Choroid plexus epithelial cell (primary cell): ENCODE results near the gene RAP1GAP.
"Not testable (repeated sequence)": the region's sequence is repeated elsewhere in the genome, so short reads cannot be mapped to it uniquely, and the experiment has no call there.

Experiments used
- DNase-seq: peaks from one replicate; pipeline ENCODE4 v3.0.0-alpha.2; 2010; ENCODE audit warnings: low read depth
- H3K4me3 ChIP-seq: 2 replicates; pipeline ENCODE4 v1.5.1; 2011; ENCODE audit warnings: low read depth, mild to moderate bottlenecking, control low read depth, low read length, moderate library complexity
- TF ChIP-seq, protein P1 (sequence below): conservative IDR thresholded peaks from 2 replicates; pipeline ENCODE4 v1.5.1; 2011; ENCODE audit warnings: low read depth, mild to moderate bottlenecking, control low read depth, inconsistent platforms, low read length, moderate library complexity

RAP1GAP gene

DNA sequence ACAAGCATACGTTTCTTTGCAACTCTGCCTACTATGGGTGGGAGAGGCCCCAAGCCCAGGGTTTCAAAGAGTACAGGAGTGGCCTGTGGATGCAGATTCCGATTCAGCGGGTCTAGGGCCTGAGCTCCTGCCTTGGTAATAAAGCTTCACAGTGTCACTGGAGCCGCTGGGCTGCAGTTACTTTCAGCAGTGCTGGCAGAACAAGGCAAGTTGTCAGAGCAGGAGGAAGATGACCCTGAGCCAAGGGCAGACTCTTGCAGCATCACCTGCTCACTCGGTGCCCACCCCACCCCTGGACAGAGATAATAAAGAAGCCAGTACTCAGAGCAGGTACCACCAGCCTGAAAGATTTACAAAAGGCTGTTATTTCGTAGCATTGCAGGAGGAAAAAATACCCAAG is 8.0 kb upstream of the RAP1GAP start:
- H3K4me3 ChIP-seq, result no peak overlapping the region
- TF ChIP-seq, protein P1, sequence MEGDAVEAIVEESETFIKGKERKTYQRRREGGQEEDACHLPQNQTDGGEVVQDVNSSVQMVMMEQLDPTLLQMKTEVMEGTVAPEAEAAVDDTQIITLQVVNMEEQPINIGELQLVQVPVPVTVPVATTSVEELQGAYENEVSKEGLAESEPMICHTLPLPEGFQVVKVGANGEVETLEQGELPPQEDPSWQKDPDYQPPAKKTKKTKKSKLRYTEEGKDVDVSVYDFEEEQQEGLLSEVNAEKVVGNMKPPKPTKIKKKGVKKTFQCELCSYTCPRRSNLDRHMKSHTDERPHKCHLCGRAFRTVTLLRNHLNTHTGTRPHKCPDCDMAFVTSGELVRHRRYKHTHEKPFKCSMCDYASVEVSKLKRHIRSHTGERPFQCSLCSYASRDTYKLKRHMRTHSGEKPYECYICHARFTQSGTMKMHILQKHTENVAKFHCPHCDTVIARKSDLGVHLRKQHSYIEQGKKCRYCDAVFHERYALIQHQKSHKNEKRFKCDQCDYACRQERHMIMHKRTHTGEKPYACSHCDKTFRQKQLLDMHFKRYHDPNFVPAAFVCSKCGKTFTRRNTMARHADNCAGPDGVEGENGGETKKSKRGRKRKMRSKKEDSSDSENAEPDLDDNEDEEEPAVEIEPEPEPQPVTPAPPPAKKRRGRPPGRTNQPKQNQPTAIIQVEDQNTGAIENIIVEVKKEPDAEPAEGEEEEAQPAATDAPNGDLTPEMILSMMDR, result no peak
- no peak for DNase-seq

DNA sequence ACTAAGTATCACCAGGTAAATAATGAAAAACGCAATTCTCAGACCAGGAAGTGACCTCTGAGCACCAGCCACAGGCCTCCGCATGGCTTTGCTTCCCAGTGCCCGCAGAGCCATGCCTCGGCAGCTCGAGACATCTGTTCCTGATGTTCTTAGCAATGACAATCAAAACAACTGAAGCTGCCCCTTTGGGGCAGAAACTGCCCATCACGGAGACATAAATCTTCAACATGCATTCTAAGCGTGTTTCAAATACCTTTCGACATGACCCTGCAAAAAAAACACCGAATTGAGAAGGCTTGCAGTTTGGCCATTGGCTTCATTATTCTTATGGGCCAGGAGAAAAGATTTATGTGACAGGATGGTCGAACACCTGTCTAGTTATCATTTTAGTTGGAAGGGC is 5.8 kb upstream of the RAP1GAP start:
- DNase-seq, result no peak
- no peak overlapping the region for H3K4me3 ChIP-seq
- TF ChIP-seq, protein P1, result no peak

DNA sequence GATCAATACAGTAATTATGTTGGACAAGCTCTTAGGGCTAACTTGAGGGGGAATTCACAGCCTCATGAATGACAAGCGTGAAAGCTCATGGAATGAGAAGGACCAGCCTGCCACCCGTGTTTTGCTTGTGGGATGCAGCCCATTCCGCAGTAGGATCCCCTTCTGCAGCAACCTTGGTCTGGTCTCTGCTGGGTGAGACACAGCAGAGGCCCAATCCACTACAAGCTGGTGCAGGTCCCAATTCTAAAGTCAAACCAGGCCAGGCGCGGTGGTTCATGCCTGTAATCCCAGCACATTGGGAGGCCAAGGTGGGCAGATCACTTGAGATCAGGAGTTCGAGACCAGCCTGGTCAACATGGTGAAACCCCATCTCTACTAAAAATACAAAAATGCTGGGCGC is 4.7 kb upstream of the RAP1GAP start:
- not testable (repeated sequence) for H3K4me3 ChIP-seq, DNase-seq

DNA sequence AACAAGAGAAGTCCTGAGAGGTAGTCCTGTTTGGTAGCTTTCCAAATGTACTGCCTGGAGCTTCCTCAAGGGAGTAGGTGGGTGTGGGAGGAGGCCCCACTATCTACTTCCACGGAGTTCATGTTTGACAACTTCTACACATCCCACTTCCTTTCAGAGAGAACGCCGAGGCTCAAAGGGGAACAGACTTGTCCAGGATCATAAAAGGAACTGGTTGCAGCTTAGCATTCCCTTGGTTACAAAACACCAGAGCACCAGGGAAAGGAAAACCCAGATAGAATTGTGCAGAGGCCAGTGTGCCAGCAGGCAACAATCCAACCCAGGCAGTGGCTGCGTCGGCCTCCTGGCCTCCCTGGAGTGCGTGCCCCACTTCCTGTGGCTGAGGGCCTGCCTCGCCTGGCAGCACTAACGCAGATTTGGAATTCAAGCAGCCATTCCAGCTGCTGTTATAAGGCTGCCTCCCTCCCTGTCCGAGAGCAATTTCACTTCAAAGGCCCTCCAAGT is 4.2 kb upstream of the RAP1GAP start:
- TF ChIP-seq, protein P1, result no peak
- peak; percentile 53 for DNase-seq
- no peak overlapping the region for H3K4me3 ChIP-seq

DNA sequence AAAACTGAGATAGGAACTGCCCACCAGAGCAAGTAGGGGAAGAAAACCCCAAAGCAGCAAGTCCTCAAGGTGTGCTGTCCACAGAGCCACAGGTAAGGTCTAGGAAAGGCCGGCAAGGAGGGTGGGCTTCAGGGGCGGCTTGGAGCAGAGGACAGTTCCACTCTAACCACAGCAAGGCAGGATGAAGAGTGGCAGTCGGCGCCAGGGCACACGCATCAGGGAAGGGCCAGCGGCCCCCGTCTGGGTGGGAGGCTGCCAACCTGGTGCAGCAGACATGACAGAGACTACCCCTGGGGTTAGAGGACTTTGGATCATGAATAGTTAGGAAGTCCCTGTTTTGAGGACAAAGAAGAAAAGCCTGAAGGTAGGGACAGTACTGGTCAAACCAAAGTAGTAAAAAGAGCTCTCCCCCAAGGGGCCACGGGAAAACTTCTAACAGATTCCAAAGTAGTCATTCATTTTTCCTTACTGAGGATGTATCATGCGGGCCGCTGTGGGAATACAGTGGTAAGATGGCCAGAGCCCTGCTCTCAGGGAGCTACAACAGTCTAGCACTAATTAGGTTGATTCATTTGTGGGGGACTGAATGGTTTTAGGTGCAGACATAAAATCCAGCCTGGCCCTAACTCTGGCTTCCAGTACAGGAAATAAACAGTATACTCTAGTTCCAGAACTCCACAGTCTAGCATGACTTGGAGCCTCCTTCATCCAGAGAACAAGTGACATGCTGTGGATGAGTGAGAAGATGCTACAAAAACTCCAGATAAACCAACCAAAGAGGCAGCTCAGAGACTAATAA is 3.5 kb upstream of the RAP1GAP start:
- H3K4me3 ChIP-seq, result no peak overlapping the region
- DNase-seq, result no peak
- TF ChIP-seq, protein P1, result no peak

DNA sequence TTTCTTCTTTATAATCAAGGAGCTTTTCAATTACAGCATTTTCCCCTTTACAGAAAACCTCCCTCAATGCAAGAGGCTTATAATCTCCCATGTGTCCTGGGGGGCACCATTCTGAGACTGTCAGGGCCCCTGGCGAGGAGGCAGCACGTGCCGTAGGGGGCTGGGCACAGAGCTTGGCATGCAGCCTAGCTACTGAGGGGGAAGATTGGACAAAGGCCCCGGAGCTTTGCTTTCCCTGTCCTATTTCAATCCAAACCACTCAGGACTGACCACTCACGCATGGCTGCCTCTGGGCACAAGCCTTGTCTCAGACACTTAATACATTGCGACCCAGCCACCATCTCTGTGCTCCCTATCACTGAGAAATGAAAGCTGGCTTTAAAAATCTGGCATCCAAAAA is 2.8 kb upstream of the RAP1GAP start:
- H3K4me3 ChIP-seq, result no peak overlapping the region
- DNase-seq, result no peak
- TF ChIP-seq, protein P1, result no peak

DNA sequence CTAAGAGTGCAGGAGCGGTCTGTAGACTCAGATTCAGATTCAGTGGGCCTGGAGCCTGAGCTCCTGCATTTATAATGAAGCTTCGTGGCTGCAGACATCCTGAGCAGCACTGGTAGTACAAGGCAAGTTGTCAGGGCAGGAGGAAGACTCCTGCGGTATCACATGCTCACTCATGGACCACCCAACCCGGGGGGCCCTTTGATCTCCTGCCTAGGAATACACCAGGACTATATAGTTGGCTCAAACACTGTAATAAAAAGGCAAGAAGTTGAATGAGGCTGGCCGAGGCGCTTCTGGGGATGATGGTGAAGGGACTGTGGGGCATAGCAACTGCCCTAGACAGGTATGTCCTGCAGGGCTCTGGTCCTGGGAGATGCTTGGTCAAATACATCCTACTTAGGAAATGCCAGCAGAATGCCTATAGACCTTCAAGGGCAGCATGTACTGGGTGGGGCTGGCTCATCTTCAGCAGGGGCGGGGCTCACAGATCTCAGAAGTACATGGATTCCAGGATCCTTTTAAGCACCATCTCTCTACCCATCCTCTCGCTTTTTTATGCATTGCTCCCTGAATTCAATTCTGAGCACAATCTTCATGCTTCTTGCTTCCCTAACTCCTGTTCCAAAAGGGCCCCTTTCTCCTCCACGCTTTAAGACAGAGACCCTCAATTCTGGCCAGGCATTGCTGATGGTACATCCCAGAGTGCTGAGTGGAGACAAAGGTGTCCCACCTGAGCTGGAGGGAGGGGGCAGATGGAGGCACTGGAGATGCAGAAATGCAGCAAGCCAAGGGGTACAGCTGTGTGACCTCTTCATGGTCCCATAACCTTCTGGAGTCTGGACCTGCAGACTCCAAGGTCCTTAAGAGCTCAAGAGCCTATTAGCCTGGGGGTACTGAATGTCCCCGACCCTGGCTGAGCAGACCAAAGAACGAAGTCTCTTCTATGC is 2.1 kb upstream of the RAP1GAP start:
- DNase-seq, result no peak
- no peak overlapping the region for H3K4me3 ChIP-seq
- TF ChIP-seq, protein P1, result no peak
